Ectodermal cell (in vitro differentiated cells): ENCODE results near the gene TP53INP2.

Experiments
- H3K27ac ChIP-seq: 2 replicates; pipeline ENCODE4 v1.7.0; 2013; ENCODE audit warnings: mild to moderate bottlenecking, low read depth, low read length; ENCODE audit not compliant: insufficient read depth, poor library complexity, severe bottlenecking
- H3K27me3 ChIP-seq: 2 replicates; pipeline ENCODE4 v1.7.0; 2013; ENCODE audit warnings: mild to moderate bottlenecking, low read length; ENCODE audit not compliant: insufficient read depth, control insufficient read depth, poor library complexity, severe bottlenecking
- H3K36me3 ChIP-seq: one replicate; pipeline ENCODE4 v1.7.0; 2013; ENCODE audit warnings: low read length; ENCODE audit not compliant: control insufficient read depth, insufficient read depth
- H3K4me1 ChIP-seq: one replicate; pipeline ENCODE4 v1.7.0; 2013; ENCODE audit warnings: low read length; ENCODE audit not compliant: control insufficient read depth, insufficient read depth
- H3K4me3 ChIP-seq: 2 replicates; pipeline ENCODE4 v1.7.0; 2013; ENCODE audit warnings: low read depth, low read length, control low read depth; ENCODE audit not compliant: insufficient read depth
- H3K9me3 ChIP-seq: 2 replicates; pipeline ENCODE4 v1.7.0; 2013; ENCODE audit warnings: mild to moderate bottlenecking, low read length, moderate library complexity; ENCODE audit not compliant: control insufficient read depth
- WGBS, 2 experiments: methylation state at CpG; one replicate each; pipeline ENCODE4 v1.1.7; 2013; ENCODE audit warnings: missing lambda C conversion rate in 2 of 2; 5-methylcytosine and 5-hydroxymethylcytosine counted together

TP53INP2 gene

GRCh38 chr20:34750484-34750883, 46.3 kb downstream of the TP53INP2 start:
- Histone ChIP-seq H3K27me3 (no peaks in the 10 kb centered on the region), H3K36me3 (peaks cover 24% of the 10 kb centered on the region), H3K4me3 (no peak overlapping the region), H3K9me3 (no peaks in the 10 kb centered on the region), H3K4me1 (no peaks in the 10 kb centered on the region), H3K27ac (no peak overlapping the region)
- 48 to 93% methylated on average over 1 to 2 of the region's 2 CpGs for WGBS, 2 experiments

- Histone ChIP-seq H3K4me1 (no peaks in the 10 kb centered on the region), H3K27ac (no peak overlapping the region), H3K4me3 (no peak overlapping the region), H3K27me3 (no peaks in the 10 kb centered on the region), H3K9me3 (no peaks in the 10 kb centered on the region), H3K36me3 (peaks cover 24% of the 10 kb centered on the region)
- WGBS, 2 experiments = 95 to 99% methylated on average over 3 of the region's 3 CpGs
Measured at GRCh38 chr20:34751453-34751852, 47.3 kb downstream of the TP53INP2 start.

GRCh38 chr20:34753706-34754461, 49.7 kb downstream of the TP53INP2 start:
- no peaks in the 10 kb centered on the region for H3K9me3 ChIP-seq
- 89 to 95% methylated on average over 2 of the region's 2 CpGs for WGBS, 2 experiments
- no peak overlapping the region for H3K27ac ChIP-seq
- no peaks in the 10 kb centered on the region for H3K27me3 ChIP-seq
- H3K4me3 ChIP-seq = no peak overlapping the region
- H3K36me3 ChIP-seq = peaks cover 38% of the 10 kb centered on the region
- no peaks in the 10 kb centered on the region for H3K4me1 ChIP-seq

DNA sequence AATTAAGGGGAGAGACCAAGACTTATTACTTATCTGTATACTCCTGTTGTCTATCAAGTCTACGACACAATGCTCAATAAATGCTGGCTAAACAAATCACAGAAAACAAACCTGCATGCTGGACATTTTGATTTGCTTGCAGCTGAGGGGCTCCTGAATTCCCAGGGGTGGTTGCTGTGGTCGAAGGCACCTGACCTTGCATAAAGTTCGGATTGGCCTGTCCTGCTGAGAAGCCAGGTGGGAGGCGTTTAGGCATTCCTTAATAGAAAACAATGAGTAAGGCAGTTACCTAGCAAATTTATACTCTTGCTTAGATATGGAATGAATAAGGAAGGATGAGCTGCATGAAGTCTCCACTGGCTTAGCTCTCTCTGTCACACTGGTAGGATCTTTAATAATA, 50.5 kb downstream of the TP53INP2 start:
- 71 to 77% methylated on average over 4 of the region's 4 CpGs for WGBS, 2 experiments
- Histone ChIP-seq H3K27ac (no peak overlapping the region), H3K4me1 (no peaks in the 10 kb centered on the region), H3K4me3 (no peak overlapping the region), H3K27me3 (no peaks in the 10 kb centered on the region), H3K9me3 (no peaks in the 10 kb centered on the region), H3K36me3 (peaks cover 31% of the 10 kb centered on the region)

DNA sequence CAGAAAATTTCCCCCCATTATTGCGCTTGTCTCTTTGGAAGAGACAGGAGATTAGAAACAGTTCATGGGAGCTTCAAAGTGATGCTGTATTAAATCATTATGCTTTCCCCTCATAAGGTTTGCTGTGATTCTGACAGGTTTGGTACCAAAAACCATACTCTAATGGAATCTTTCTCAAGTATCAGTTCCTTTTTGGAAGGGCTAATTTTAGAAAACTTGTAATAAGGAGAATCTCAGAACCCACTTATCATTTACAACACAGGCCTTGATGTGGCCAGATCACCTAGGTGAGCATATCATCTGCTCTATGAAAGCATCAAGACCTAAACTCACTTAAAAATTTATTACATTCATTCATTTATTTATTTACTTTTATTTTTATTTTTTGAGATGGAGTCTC, 51.2 kb downstream of the TP53INP2 start:
- Histone ChIP-seq H3K4me1 (no peaks in the 10 kb centered on the region), H3K36me3 (peaks cover 30% of the 10 kb centered on the region), H3K27me3 (no peaks in the 10 kb centered on the region), H3K4me3 (no peak overlapping the region), H3K9me3 (no peaks in the 10 kb centered on the region), H3K27ac (no peak overlapping the region)
- WGBS, 2 experiments = 86 to 93% methylated on average over 1 of the region's 1 CpG

DNA sequence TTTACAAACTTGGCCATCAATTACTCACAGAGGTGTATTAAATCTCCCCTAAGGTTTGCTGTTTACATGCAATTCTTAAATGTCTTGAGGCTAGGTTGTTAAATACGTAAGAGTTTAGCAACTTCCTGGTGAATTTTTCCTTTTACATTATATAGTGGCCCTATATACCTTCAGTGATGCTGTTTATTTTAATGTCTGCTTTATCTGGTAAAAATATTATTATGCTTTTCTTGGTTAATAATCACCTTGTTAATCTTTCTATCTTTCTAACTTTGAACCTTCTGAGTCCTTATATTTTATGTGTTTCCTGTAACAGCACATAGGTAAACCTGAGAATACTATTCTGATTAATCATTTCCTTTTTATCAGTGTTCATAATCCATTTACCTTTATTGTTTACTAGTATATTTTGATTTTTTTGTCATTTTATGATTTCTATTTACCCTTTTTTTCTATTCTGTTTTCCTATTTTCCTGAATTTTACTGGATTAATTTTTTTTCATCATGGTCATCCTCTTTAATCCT, 57.9 kb downstream of the TP53INP2 start:
- peaks cover 55% of the 10 kb centered on the region for H3K36me3 ChIP-seq

More for the DNA sequence above, 57.9 kb downstream of the TP53INP2 start:
- no CpG with 5 or more reads among the region's 1 CpG for whole genome bisulfite sequencing, 2 experiments
- no peaks in the 10 kb centered on the region for H3K27me3 ChIP-seq
- H3K27ac ChIP-seq = no peak overlapping the region
- H3K4me1 ChIP-seq = no peaks in the 10 kb centered on the region
- H3K9me3 ChIP-seq = no peaks in the 10 kb centered on the region
- no peak overlapping the region for H3K4me3 ChIP-seq
